ENCODE results near the gene LENG8. TPM values are rescaled to one million over a fixed set of nuclear protein-coding genes. Genes with fewer than 3 reads are reported as not detected.

The LENG8 gene
- polyA plus RNA-seq, 1 donor from 2014 or later, result 24.2 TPM

GRCh38 chr19:54464630-54465425, 15.8 kb downstream of the LENG8 start:
- no peak overlapping the region for H3K4me2 ChIP-seq (ENCODE audit: low read length)
- no peak overlapping the region for H3K27ac ChIP-seq (ENCODE audit: low read length)
- no peaks in the 10 kb centered on the region for H3K9me3 ChIP-seq (ENCODE audit: low read length)
- no peak for TF ChIP-seq POLR2AphosphoS5 (IDR thresholded peaks at IDR 0.05)
- no peak for TF ChIP-seq RAD21 (conservative IDR thresholded peaks at IDR 0.05)
- no peak for TF ChIP-seq MXI1 (conservative IDR thresholded peaks at IDR 0.05; ENCODE audit: poor library complexity, severe bottlenecking)
- TF ChIP-seq TAF1 (IDR thresholded peaks at IDR 0.05; ENCODE audit: low read depth), result no peak
- no peak for TF ChIP-seq REST (IDR thresholded peaks at IDR 0.05; ENCODE audit: borderline replicate concordance)
- no peak for TF ChIP-seq SMC3 (conservative IDR thresholded peaks at IDR 0.05; ENCODE audit: poor library complexity)
- TF ChIP-seq EP300 (conservative IDR thresholded peaks at IDR 0.05; ENCODE audit: poor library complexity, severe bottlenecking), result no peak
- TF ChIP-seq EZH2 (IDR thresholded peaks at IDR 0.05; ENCODE audit: borderline replicate concordance, insufficient read depth, low read length, poor library complexity, severe bottlenecking), result no peak
- no peak for TF ChIP-seq CTCF (IDR thresholded peaks at IDR 0.05; ENCODE audit: poor library complexity, severe bottlenecking)
- H3K79me2 ChIP-seq (replicated peaks; ENCODE audit: insufficient read depth, low read length), result no peaks in the 10 kb centered on the region
- H3K9ac ChIP-seq (ENCODE audit: low read length), result no peak overlapping the region
- H3F3A ChIP-seq (ENCODE audit: insufficient read depth, low read length, poor library complexity, severe bottlenecking), result no peaks in the 10 kb centered on the region
- H2AFZ ChIP-seq (ENCODE audit: low read depth, low read length), result no peak overlapping the region
- no peaks in the 10 kb centered on the region for H3K36me3 ChIP-seq (ENCODE audit: insufficient read depth, low read length)
- H4K20me1 ChIP-seq (ENCODE audit: insufficient read depth), result no peaks in the 10 kb centered on the region
- H3K9me2 ChIP-seq (ENCODE audit: insufficient read depth, low read length), result no peaks in the 10 kb centered on the region
- H3K4me3 ChIP-seq (ENCODE audit: low read length), result peak overlapping the region; percentile 69
- H3K27me3 ChIP-seq (ENCODE audit: insufficient read depth, low read depth, low read length), result peaks cover 13% of the 10 kb centered on the region

- Histone ChIP-seq H3K36me3 (ENCODE audit: insufficient read depth, low read length) (no peaks in the 10 kb centered on the region), H3K4me3 (ENCODE audit: low read length) (no peak overlapping the region), H3K9me3 (ENCODE audit: low read length) (no peaks in the 10 kb centered on the region), H3K27ac (ENCODE audit: low read length) (no peak overlapping the region), H3F3A (ENCODE audit: insufficient read depth, low read length, poor library complexity, severe bottlenecking) (no peaks in the 10 kb centered on the region), H3K27me3 (ENCODE audit: insufficient read depth, low read depth, low read length) (peaks cover 20% of the 10 kb centered on the region), H4K20me1 (ENCODE audit: insufficient read depth) (no peaks in the 10 kb centered on the region), H3K79me2 (replicated peaks; ENCODE audit: insufficient read depth, low read length) (no peaks in the 10 kb centered on the region), H3K4me2 (ENCODE audit: low read length) (no peak overlapping the region), H3K9ac (ENCODE audit: low read length) (no peak overlapping the region), H3K9me2 (ENCODE audit: insufficient read depth, low read length) (no peaks in the 10 kb centered on the region), H2AFZ (ENCODE audit: low read depth, low read length) (no peak overlapping the region)
- TF ChIP-seq REST (IDR thresholded peaks at IDR 0.05; ENCODE audit: borderline replicate concordance) (no peak), MXI1 (conservative IDR thresholded peaks at IDR 0.05; ENCODE audit: poor library complexity, severe bottlenecking) (no peak), EZH2 (IDR thresholded peaks at IDR 0.05; ENCODE audit: borderline replicate concordance, insufficient read depth, low read length, poor library complexity, severe bottlenecking) (no peak), SMC3 (conservative IDR thresholded peaks at IDR 0.05; ENCODE audit: poor library complexity) (no peak), EP300 (conservative IDR thresholded peaks at IDR 0.05; ENCODE audit: poor library complexity, severe bottlenecking) (no peak), TAF1 (IDR thresholded peaks at IDR 0.05; ENCODE audit: low read depth) (no peak), RAD21 (conservative IDR thresholded peaks at IDR 0.05) (no peak), POLR2AphosphoS5 (IDR thresholded peaks at IDR 0.05) (no peak), CTCF (IDR thresholded peaks at IDR 0.05; ENCODE audit: poor library complexity, severe bottlenecking) (no peak)
These were observed 16.6 kb downstream of the LENG8 start for GRCh38 chr19:54465426-54466109.
